M059J (cell line): ENCODE measurements around the gene NDE1. TPM values are rescaled to one million over a fixed set of nuclear protein-coding genes. Genes with fewer than 3 reads are reported as not detected.

ENCODE experiments used
- DNase-seq: peaks from one replicate; pipeline ENCODE4 v3.0.0-alpha.2; 2012; ENCODE audit warnings: low read depth
- total RNA-seq: library from RNA; depleted of rRNA; stranded (reverse); fragments of >200 nt; shearing (Covaris generic); gene quantifications from 2 replicates; pipeline ENCODE4 v1.2.3, GENCODE V29; 2014

Gene NDE1
- total RNA-seq, 1 experiment from 2014 or later, result 78.6 TPM

GRCh38 chr16:15737140-15737644, 87.1 kb downstream of the NDE1 start:
- no peak for DNase-seq

- DNase-seq, result no peak
Measured at GRCh38 chr16:15739464-15739863, 89.4 kb downstream of the NDE1 start.

GRCh38 chr16:15739950-15740349, 89.9 kb downstream of the NDE1 start:
- DNase-seq, result no peak

GRCh38 chr16:15741207-15741871, 91.3 kb downstream of the NDE1 start:
- DNase-seq, result no peak

GRCh38 chr16:15742716-15743115, 92.7 kb downstream of the NDE1 start:
- no peak for DNase-seq

- DNase-seq, result no peak
Measured at GRCh38 chr16:15743657-15744056, 93.6 kb downstream of the NDE1 start.

GRCh38 chr16:15746332-15746731, 96.3 kb downstream of the NDE1 start:
- DNase-seq, result no peak

GRCh38 chr16:15747937-15748336, 97.9 kb downstream of the NDE1 start:
- DNase-seq, result no peak

GRCh38 chr16:15748654-15749053, 98.6 kb downstream of the NDE1 start:
- DNase-seq, result no peak

GRCh38 chr16:15749371-15749770, 99.3 kb downstream of the NDE1 start:
- peak; percentile 40 for DNase-seq

GRCh38 chr16:15749985-15750384, 99.9 kb downstream of the NDE1 start:
- DNase-seq, result no peak

GRCh38 chr16:15751940-15752339, 101.9 kb downstream of the NDE1 start:
- no peak for DNase-seq

- DNase-seq, result peak; percentile 52
Measured at GRCh38 chr16:15752717-15753488, 102.9 kb downstream of the NDE1 start.

GRCh38 chr16:15754821-15755534, 104.9 kb downstream of the NDE1 start:
- no peak for DNase-seq

GRCh38 chr16:15757077-15757386, 107.0 kb downstream of the NDE1 start:
- DNase-seq, result no peak

- DNase-seq, result no peak
Measured at GRCh38 chr16:15757630-15758251, 107.7 kb downstream of the NDE1 start.

- DNase-seq, result no peak
Measured at GRCh38 chr16:15759070-15759469, 109.0 kb downstream of the NDE1 start.

GRCh38 chr16:15760129-15760528, 110.1 kb downstream of the NDE1 start:
- DNase-seq, result no peak

- no peak for DNase-seq
Measured at GRCh38 chr16:15764112-15764511, 114.1 kb downstream of the NDE1 start.

- no peak for DNase-seq
Measured at GRCh38 chr16:15765116-15765515, 115.1 kb downstream of the NDE1 start.

- peak; percentile 60 for DNase-seq
Measured at GRCh38 chr16:15765880-15766279, 115.8 kb downstream of the NDE1 start.

GRCh38 chr16:15766918-15767317, 116.9 kb downstream of the NDE1 start:
- no peak for DNase-seq
